Omental fat pad (tissue), 4 donors: ENCODE data around the gene IRF1. TPM values are rescaled to one million over a fixed set of nuclear protein-coding genes. Genes with fewer than 3 reads are reported as not detected.

ENCODE experiments used
- ATAC-seq: fragments of 150-250 bp; one replicate; pipeline ENCODE4 v1.9.1; 2016; ENCODE audit warnings: mild to moderate bottlenecking, moderate library complexity; ENCODE audit not compliant: low FRiP score
- DNase-seq: peaks from one replicate; pipeline ENCODE4 v3.0.0-alpha.2; 2019; ENCODE audit warnings: low spot score
- total RNA-seq, 4 donors: library from RNA; depleted of rRNA; stranded (reverse); fragments of >200 nt; gene quantifications; one replicate each; pipeline ENCODE4 v1.1.0, GENCODE V29; 2016
- TF ChIP-seq, protein P1 (sequence below), 3 donors: fragments of 450-650 bp; IDR thresholded peaks; one replicate each; pipeline ENCODE4 v1.5.1; 2016 to 2017; ENCODE audit warnings: antibody characterized with exemption in 3 of 3, mild to moderate bottlenecking in 3 of 3, moderate library complexity in 2 of 3

The IRF1 gene
- total RNA-seq, 4 donors from 2014 or later: 23.5 to 172 (median 133) TPM

DNA sequence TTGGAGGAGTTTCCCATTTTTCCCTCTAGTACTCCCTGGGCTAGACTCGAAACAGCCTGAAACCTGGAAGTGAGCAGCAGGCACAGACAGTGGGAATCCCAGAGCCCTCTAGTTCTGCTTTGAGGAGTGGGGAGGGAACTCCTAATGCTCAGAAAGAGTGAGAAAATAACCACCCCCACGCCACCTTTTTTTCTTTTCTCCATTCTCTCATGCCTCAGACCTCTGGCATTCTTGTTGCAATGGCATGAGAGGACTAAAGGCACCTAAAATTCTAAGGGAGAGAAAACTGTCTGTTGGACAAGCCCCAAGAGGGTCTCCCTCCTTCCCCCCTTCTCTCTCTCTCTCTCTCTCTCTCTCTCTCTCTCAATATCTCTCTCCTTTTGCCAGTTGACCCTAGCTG lies 15.1 kb upstream of the IRF1 start:
- ATAC-seq (peak; percentile 41), DNase-seq (no peak)
- TF ChIP-seq, protein P1, sequence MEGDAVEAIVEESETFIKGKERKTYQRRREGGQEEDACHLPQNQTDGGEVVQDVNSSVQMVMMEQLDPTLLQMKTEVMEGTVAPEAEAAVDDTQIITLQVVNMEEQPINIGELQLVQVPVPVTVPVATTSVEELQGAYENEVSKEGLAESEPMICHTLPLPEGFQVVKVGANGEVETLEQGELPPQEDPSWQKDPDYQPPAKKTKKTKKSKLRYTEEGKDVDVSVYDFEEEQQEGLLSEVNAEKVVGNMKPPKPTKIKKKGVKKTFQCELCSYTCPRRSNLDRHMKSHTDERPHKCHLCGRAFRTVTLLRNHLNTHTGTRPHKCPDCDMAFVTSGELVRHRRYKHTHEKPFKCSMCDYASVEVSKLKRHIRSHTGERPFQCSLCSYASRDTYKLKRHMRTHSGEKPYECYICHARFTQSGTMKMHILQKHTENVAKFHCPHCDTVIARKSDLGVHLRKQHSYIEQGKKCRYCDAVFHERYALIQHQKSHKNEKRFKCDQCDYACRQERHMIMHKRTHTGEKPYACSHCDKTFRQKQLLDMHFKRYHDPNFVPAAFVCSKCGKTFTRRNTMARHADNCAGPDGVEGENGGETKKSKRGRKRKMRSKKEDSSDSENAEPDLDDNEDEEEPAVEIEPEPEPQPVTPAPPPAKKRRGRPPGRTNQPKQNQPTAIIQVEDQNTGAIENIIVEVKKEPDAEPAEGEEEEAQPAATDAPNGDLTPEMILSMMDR (IDR thresholded peaks at IDR 0.05): no peak

DNA sequence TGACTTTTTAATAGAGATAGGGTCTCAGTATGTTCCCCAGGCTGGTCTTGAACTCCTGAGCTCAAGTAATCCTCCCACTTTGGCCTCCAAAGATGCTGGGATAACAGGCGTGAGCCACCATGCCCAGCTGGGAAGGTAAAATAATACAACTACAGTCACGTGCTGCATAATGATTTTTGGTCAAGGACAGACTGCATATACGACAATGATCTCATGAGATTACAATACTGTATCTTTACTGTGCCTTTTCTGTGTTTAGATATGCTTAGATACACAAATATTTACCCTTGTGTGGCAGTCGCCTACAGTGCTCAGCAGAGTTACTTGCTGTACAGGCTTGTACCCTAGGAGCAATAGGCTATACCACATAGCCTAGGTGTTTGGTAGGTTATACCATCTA lies 14.2 kb upstream of the IRF1 start:
- DNase-seq: no peak

DNA sequence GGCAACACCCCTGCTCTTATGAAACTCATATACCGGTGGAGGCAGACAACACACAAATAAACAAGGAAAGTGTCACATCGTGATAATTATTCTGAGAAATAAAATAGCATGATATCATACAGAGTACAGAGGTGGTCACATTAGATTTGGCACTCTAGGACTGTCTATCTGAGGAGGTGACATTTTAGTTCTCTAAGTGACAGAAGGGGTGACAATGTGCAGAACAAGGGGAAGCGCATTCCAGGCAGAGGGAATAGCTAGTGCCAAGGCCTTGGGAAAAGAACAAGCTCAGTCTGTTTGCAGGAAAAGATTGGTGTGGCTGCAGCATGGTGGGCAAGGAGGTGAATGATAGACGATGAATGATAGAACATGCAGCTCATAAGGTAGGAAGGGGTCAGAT lies 12.7 kb upstream of the IRF1 start:
- ATAC-seq: no peak
- no peak for DNase-seq
- TF ChIP-seq, protein P1 (IDR thresholded peaks at IDR 0.05): no peak

More for the DNA sequence above, 14.2 kb upstream of the IRF1 start:
- TF ChIP-seq, protein P1 (IDR thresholded peaks at IDR 0.05): no peak
- no peak for ATAC-seq

DNA sequence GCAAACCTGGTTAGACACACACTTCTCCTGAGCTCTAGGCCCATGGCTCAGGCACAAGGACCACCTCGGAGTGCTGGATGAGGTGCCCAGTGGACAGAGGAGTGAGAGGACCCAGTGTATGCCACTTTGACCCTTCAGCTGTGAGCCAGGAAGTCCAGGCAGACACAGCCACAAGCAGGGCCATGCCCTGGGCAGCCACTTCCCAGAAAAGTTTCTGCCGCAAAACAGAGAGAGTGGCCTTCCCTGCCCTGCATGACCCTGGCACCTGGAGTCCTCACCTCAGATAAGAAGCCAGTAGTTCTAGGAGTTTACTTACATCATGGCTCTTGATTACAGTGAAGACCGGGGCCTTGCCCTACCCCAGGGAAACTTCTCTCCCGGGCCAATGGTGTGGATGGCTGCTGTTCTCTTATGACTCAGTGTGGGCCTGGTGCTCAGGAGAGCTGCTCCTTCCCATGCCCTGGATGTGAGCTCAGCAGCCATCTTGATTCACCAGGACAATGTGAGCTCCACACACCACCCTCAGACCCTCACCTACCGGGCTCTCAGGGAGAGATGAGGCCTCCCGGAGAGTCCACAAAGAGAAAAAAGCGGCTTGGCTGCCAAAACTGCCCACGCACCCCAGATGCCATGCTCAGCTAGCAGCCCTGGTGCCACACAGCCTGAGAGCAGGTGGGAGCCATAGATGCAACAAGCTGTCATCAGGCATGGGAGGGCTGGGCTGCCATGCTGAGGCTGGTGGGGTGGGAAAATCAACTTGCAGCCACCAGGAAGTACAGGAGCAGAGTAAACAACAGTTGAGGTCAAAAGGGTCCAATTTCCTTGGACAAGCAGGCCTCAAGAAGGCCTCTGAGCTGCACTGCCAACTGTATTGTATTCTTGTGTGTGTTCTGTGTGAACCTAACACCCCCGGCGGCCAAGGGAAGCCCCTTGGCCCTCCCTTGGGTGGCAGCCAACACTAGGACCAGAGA lies 11.7 kb upstream of the IRF1 start:
- ATAC-seq (no peak), DNase-seq (no peak)
- TF ChIP-seq, protein P1 (IDR thresholded peaks at IDR 0.05): no peak

DNA sequence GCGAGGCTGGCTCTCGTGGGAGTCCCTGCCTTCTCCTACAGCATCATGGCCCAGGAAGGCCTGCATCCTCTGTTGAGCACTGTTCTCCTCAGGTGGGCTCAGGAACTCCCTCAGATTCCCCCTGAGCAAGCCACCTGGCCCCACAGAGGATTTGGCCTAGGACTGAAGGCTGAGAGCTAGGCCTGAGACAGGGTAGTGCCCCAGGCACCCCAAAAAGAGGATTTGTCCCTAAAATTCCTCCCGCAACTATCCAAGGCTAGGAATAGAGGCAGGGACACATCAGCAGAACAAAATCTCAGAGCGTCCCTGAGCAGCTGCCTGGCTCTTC lies 11.0 kb upstream of the IRF1 start:
- no peak for ATAC-seq
- no peak for DNase-seq
- TF ChIP-seq, protein P1 (IDR thresholded peaks at IDR 0.05): no peak

DNA sequence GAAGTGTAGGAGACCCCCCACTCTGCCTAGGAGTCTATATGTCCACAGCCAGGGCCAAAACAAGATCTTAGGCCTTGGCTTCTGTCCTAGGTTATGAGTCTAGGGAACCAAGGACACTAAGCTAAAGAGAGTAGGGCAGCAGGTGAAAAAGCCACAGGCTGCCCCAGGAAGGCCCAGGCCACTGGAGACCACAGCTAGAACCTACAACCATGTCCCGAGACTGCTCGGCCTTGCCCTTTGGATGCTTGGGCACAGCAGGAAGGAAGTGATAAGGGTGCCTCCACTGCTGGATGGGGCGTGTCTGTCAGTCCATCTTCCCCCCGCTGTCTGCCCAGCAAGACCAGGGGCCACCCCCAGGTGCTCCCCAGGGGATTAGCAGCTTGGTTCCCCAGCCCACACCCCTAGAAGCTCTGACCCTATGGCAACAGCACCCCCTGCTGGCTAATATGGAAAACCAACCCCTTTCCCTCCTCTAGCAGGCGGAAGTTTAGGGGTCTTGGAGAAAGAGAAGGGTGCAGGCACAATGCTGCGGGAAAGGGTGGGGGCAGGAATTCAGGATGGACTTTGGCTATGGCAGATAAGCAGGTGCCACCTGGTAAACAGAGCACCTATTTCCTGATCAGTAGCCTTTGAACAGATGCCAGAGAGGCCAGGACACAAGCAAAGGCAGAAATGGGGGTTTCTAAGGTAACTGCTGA lies 10.5 kb upstream of the IRF1 start:
- no peak for ATAC-seq
- TF ChIP-seq, protein P1 (IDR thresholded peaks at IDR 0.05): peak in 2 of 3 donors; percentile 76 to 88
- no peak for DNase-seq
